HG03457 (cell line): Measurements from ENCODE around the gene LAMA3.

Experiments
- ATAC-seq: cut with Tn5 transposase; IDR thresholded peaks from one replicate; pipeline ENCODE4 v1.9.1; 2021; ENCODE audit warnings: moderate number of reproducible peaks; ENCODE audit not compliant: unreplicated experiment

Gene LAMA3

DNA sequence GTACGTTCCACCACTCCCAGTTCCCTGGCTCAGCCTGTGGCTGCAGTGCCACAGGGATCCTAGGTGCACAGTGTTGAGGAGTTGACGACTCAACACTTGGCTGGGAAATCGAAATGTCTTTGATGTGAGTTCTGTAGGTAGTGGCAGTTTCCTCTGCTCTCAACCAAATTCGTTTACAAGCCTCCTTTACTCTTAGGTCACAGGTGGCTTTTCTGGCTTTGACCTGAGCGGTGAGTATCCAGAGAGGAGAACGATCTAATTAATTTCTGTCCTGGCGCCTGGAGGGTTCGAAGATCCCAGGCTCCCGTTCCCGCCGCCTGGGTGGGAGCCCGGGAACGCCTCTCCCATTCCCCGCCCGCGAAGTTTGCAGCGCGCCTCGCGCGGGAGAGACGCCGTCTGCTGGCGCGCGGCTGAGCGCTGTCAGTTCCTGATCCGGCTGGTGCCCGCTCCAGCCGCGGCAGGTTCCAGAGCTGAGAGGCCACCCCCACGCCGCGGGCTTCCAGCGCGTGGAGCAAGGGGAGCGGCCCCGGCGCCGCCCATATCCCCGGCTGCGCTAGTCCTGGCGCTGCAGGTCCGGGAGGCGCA lies at the start of gene LAMA3:
LAMA3 (plus strand) TSS at position 423 of the 585 bp plus-strand sequence. CDS start 231 bp downstream, outside the sequence.
- ATAC-seq = no peak

GRCh38 chr18:23640052-23640451 lies 49.2 kb upstream of the LAMA3 start:
- no peak for ATAC-seq

DNA sequence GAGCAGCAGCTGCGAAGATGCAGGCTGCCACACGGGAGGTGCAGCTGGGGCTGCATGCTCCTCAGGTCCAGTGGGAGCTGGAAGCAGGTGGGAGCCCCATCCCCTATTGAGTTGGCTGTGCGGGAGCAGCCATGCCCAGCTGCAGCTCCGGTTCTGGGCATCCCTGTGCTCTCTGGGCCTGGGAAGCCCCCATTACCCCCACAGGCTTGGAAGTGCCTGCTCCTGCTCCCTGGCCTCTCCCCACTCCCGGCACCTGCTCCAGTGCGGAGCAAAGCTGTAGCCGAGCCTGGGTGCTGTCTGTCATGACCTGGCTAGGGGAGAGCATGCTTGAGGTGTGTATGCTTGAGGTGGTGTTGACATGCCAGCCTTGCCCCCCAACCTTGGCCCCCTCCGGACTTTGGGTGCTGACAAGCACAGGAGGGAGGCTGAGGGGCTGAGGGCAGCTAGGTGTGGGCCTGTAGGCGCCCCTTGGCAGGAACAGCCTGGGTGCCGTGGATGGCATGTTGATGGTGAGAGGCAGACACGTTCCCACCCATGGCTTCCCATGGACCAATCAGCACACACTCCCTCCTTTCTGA lies 48.0 kb upstream of the LAMA3 start:
- ATAC-seq = no peak

DNA sequence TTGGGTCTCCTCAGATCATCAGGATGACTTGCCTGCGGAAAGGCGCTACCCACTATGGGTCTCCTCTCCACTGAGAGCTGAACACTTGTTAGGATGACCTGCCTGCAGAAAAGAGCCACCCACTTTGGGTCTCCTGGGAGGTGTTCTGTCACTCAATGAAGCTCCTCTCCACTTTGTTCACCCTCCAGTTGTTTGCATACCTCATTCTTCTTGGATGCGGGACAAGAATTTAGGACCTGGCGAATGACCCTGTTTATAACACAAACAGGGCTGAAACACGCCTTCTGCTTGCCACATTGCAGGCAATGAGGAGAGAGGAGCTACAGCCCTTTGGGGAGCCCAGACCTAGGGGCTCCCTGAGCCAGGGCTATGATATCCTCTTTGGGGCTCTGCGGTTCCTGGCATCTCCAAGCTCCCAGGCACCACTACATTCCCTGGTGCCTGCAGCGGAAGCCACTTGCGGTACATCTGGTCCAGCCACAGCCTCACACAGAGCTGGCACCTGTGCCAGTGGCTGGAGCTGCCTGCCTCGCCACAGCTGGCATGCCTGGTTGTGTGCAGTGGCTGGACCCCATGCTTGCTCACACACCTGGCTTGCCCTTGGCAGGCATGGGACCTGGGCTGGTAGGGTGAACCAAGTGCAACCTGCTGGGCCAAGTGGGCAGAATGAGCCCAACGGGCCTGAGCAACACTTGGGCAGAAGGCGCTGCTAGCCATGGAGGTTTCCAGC lies 47.2 kb upstream of the LAMA3 start:
- ATAC-seq = no peak

DNA sequence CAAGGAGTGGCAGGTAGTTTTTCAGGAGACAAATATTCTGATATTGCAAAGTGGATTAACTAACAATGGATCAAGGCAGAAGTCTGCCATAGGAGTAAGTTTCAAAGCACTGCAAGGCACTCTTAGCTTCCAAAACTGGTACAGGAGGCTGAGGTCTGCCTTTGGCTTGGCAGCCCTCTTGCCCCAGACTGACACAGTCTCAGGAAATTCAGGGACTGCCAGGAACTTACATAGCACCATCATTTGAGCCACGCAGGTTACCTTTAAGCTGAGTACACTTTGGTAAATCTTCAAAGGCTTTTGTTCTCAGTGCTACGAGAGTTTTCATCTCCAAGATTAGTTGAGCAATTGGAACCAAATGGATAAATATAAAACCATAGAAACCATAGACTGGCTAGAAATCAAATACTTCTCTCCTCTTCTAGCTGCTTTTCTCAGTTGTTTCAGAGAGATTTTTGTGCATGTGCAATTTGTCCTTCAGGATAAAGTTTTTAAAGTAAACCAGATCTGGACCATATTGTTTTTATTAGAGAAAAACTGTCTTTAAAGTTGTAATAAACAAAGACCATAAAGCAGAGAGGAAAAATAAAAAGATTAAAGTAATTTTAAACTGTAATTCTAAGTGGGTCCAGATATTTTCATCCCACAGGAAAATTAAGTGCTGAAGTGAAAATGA lies 45.3 kb upstream of the LAMA3 start:
- ATAC-seq = no peak

- ATAC-seq = no peak
Observed at GRCh38 chr18:23645568-23646175, 43.6 kb upstream of the LAMA3 start.

DNA sequence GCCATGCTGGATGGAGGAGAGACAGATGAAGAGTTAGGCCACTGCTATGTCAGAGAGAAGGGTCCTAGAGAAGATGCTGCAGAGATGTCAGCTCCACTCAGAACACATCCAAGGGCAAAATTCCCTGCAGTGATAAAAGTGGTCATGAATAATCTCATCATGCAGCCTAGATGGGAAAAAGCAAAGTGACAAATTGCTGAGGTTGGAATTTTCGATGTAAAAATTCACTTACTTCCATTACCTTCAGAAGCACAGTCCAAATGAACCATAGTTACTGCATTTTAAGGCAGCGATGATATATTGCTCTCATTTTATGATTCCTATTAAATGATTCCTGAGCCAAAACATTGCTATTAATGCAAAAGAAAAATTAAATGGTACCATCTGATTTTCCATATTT lies 43.0 kb upstream of the LAMA3 start:
- no peak for ATAC-seq

DNA sequence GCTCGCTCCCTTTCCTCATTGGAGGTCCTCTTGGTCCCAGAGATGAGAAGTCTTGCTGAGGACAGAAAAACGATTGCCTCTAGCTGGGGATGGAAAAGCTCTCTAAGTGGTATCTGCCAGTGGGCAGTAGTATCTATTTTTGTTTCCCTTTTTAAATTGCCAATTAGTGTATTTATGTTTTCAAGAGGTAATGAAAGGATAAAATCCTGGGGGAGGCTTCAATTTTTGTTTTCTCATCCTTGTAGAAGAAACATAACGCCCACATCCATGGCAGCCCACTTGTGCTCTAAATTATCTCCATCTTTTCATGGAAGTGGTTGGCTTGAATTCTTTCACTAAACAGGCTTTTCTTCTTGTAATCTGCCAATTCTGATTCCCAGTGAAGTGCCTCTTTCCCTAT lies 40.8 kb upstream of the LAMA3 start:
- no peak for ATAC-seq

DNA sequence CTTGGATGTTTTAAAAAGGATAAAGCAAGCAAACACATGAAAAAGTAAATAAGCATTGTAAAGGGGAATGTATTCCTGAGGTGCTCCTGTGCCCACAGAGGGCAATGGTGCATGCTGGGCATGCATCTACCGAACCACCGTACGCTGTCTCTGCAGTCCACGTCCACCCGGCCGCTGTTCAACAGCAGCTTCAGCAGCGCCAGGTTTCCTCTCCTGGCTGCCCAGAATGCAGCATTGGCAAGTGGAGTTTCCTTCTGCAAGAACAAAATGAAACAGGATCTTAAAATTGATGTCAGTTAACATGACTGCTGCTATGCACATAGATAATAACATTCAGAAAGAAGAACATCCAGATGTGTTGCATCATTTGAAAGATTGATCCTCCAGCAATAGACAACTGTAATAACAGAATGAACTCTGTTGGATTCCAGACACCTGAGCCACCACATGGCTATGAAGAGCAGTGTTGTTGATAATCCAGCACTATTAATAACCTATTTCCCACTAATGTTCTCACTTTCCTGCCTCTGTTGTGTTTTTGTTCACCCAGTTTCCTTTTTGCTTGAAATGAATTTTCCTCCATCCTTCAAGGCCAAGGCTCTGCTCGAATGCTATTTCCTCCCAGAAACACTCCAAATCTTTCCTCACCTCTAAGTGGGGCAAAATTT lies 40.2 kb upstream of the LAMA3 start:
- no peak for ATAC-seq

- no peak for ATAC-seq
Observed at GRCh38 chr18:23650968-23651927, 38.0 kb upstream of the LAMA3 start.

DNA sequence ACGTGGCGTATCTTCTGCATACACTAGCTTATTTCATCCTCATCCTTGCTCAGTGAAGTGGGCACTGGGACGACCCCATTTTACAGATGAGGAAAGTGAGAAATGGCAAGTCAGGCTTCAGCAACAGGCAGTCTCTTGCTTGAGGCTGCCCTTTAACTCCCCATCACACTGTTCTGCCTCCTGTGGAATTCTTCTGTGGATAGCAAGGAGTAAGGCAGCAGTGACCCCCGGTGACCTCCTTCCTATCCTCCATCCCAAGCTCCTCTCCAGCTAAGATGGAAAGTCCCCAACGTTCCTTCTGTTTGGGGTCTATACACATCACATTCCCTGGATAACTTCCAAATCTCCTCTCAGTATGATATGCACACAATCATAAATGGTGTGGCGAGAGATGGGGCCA lies 37.0 kb upstream of the LAMA3 start:
- no peak for ATAC-seq

DNA sequence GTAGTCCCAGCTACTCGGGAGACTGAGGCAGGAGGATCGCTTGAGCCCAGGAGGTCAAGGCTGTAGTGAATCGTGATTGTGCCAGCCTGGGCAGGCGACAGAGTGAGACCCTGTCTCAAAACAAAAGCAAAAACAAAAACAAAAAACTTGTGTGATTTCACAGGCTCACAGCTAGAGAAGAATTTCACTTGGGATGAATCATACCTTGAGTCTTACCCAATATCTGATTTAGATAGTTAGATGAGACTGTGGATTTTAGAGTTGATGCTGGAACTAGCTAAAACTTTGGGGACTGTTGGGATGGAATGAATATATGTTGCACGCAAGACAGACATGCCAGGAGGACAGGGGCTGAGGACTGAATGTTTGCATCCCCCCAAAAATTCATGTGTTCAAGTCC lies 31.0 kb upstream of the LAMA3 start:
- no peak for ATAC-seq

GRCh38 chr18:23661735-23662308 lies 27.4 kb upstream of the LAMA3 start:
- ATAC-seq = no peak

- ATAC-seq = no peak
Observed at GRCh38 chr18:23662309-23663263, 26.7 kb upstream of the LAMA3 start, which contains the start of gene ANKRD29. TSS of gene ANKRD29 (minus strand) at chr18:23662911. CDS start at chr18:23662730, 181 bp downstream.

GRCh38 chr18:23664674-23665073 lies 24.6 kb upstream of the LAMA3 start:
- ATAC-seq = no peak

DNA sequence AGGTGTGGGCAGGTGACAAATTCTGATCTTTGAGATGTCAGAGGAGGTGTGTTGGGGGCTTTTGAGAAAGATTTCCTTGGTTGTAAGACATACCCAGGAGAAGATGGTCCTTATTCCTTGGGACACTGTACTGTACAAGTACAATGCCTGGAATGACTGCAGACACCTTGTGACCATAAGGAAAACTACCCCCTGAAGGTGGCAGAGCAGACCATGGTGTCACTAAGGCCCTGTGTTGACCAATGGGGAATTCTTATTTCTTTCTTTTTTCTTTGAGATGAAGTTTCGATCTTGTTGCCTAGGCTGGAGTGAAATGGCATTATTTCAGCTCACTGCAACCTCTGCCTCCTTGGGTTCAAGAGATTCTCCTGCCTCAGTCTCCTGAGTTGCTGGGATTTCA lies 22.1 kb upstream of the LAMA3 start:
- no peak for ATAC-seq

- ATAC-seq = no peak
Observed at GRCh38 chr18:23668731-23669130, 20.5 kb upstream of the LAMA3 start.

- no peak for ATAC-seq
Observed at GRCh38 chr18:23669202-23669766, 20.0 kb upstream of the LAMA3 start.
